T47D (cell line): ENCODE measurements around the gene COIL.

Source experiments
- DNase-seq, 2 experiments: peaks; one replicate each; pipeline versions ENCODE4 v3.0.0 to v3.0.0-alpha.2; 2011 to 2012; ENCODE audit warnings: low read depth in 1 of 2, low spot score in 1 of 2
- JUND ChIP-seq: IDR thresholded peaks from 2 replicates; pipeline ENCODE4 v1.6.1; 2012; ENCODE audit warnings: low read depth
- in situ Hi-C: cut with HindIII; loops from 2 replicates; pipeline ENCODE4 v1.10.0; 2016; ENCODE audit warnings: low sequenced_read_pairs, low pct_unique_long_range_greater_than_20kb

Gene COIL, protein sequence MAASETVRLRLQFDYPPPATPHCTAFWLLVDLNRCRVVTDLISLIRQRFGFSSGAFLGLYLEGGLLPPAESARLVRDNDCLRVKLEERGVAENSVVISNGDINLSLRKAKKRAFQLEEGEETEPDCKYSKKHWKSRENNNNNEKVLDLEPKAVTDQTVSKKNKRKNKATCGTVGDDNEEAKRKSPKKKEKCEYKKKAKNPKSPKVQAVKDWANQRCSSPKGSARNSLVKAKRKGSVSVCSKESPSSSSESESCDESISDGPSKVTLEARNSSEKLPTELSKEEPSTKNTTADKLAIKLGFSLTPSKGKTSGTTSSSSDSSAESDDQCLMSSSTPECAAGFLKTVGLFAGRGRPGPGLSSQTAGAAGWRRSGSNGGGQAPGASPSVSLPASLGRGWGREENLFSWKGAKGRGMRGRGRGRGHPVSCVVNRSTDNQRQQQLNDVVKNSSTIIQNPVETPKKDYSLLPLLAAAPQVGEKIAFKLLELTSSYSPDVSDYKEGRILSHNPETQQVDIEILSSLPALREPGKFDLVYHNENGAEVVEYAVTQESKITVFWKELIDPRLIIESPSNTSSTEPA

DNA sequence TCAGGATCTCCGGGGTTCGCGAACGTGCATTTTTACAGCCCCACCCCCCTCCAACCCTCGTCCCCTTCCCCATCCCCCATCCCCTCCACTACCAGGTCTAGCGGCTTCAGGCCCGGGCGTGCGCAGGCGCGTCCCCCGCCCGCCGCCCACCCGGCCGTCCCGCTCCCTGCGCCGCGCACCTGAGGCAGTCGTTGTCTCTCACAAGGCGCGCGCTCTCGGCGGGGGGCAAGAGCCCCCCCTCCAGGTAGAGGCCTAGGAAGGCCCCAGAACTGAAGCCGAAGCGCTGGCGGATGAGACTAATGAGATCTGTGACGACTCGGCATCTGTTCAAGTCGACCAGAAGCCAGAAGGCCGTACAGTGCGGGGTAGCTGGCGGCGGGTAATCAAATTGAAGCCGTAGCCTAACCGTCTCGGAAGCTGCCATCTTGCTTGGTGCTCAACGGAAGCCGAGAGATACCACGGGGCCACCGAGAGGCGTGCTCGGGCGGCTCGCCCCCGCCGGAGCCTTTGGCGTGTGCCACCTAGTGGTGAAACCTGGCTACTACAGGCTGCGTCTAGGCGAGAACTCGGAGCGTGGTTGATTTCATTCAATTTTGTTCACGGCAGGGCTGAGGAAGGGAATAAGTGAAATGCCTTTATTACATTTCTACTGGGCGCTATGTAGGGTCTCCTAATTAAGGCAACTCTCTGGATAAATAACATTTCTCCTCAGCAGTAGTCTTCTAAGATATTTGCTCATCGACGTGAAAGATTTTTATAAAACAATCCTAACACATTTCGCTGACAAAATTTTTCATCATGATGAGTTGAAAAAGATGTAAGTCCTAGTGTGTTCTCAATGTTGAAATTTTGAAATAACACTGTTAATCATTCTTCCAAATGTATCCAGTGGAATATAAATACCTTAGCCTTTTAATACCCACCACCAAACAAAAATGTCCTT is at the start of gene COIL:
TSS of gene COIL (minus strand) at position 455 of the 943 bp plus-strand sequence. CDS start at position 424, 31 bp downstream.
- in situ Hi-C loops, result no loop called here
- no peak for TF ChIP-seq JUND
- DNase-seq, result peak; percentile 88 to 95

DNA sequence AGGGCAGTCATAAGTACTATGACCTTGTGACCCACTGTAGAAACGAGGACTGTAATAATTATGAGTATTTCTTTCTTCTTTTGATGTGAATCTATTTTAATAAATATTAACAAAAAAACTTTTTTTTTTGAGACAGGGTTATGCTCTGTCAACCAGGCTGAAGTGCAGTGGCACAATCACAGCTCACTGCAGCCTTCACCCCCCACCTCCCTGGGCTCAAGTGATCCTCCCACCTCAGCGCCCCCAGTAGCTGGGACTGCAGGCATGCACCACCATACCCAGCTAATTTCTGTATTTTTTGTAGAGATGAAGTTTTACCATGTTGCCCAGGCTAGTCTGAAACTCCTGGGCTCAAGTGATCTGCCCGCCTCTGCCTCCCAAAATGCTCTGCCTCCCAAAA is 49.6 kb upstream of the COIL start:
- in situ Hi-C loops, result no loop called here
- no peak for DNase-seq
- TF ChIP-seq JUND, result no peak

DNA sequence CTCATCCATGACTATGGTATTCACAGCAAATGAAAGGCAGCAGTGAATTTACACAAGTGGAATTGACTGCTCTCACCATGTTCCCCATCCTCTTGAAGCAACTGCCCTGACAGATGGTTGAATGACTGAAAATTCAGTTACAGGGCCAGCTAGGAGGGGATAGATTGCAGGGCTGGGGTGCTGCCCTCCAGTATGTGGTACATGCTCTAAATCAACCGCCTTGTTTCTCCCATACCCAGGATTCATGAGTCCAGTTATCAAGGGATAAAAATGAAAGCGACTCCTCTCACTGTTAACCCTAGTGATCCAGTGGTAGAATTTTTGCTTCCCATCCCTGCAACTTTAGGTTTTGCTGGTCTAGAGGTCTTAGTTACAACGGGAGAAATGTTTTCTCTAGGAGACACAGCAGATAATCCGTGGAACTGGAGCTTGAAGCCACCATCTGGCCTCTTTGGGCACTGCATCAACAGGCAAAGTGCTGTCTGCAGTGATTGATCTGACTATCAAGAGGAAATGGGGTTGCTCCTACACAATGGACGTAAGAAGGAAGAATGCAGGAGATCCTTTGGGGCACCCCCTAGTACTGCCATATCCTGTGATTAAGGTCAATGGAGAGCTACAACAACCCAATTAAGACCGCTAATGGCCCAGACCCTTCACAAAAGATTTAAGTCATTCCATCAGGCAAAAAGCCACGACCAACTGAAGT is 49.0 kb upstream of the COIL start:
- TF ChIP-seq JUND, result no peak
- in situ Hi-C loops, result no loop called here
- peak; percentile 42 to 78 for DNase-seq

DNA sequence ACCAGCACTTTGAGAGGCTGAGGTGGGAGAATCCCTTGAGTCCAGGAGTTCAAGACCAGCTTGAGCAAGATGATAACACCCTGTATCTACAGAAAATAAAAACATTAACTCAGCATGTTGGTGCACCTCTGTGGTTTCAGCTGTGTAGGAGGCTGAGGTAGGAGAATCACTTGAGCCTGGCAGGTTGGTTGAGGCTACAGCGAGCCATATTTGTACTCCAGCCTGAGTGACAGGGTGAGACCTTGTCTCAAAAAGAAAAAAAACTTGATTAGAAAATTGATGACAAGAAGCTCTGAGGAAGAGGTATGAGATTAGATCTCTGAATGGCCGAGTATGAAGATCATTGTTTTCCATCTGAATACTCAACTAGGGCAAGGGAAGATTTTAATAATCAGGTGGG is 48.1 kb upstream of the COIL start:
- in situ Hi-C loops, result no loop called here
- TF ChIP-seq JUND, result no peak
- no peak for DNase-seq

DNA sequence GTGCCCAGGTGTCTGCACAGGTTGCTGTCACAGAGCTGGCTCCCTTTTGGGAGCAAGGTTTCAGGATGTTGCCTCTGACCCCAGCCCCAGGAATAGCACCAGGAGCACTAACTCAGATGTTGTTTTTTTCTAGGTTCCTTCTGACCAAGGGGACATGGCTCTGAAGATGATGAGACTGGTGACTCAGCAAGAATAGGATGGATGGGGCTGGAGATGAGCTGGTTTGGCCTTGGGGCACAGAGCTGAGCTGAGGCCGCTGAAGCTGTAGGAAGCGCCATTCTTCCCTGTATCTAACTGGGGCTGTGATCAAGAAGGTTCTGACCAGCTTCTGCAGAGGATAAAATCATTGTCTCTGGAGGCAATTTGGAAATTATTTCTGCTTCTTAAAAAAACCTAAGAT is 45.2 kb upstream of the COIL start:
- in situ Hi-C loops, result no loop called here
- no peak for DNase-seq
- TF ChIP-seq JUND, result no peak

DNA sequence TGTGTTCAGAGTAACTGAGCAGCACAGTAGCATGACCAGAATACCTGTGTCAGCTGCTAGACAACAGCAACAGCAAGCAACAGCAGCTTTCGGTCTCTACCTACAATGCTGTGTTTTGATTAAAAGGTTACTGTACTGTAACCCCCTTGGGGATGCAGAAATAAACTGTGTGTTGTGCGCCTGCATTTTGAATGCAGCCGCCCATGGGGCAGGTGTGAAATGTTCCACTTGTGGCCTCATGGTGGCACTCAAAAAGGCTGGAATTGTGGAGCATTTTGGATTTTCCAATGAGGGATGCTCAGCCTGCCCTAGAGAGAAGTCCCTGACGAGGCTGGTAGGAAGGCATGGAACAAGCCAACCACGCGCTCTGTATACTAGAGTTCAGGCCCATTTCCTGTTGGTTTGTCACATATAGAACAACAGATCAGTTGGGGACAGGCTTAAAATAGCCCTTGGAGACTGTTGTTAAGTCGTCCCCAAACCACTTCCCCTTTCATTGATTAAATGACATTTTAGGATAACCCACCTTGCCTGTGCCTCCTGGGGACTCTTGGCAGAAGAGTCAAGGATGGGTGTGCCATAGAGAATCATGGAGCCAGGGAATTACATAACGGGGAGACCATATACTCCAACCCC is 44.2 kb upstream of the COIL start:
- peak; percentile 26 to 70 for DNase-seq
- TF ChIP-seq JUND, result no peak
- in situ Hi-C loops, result no loop called here

DNA sequence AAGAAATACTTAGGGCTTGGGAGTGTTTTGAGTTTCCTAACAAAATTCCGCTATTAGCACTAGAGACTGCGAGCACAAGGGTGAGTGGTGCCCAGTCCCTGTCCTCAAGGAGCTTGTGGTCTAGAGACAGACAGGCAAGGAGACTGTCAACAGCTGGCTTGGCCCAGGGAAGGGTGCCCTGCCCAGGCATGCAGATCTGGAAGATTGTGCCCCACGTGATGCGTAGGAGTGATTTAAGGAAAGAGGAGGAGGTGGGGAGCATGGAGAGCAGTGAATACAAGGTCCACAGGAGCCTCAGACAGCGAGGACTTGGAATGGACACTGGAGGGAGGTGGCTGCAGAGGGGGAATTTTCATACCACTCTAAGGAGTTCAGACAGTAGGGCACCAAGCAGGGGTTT is 42.1 kb upstream of the COIL start:
- no peak for TF ChIP-seq JUND
- in situ Hi-C loops, result no loop called here
- peak in 1 of 2 experiments; percentile 36 for DNase-seq

DNA sequence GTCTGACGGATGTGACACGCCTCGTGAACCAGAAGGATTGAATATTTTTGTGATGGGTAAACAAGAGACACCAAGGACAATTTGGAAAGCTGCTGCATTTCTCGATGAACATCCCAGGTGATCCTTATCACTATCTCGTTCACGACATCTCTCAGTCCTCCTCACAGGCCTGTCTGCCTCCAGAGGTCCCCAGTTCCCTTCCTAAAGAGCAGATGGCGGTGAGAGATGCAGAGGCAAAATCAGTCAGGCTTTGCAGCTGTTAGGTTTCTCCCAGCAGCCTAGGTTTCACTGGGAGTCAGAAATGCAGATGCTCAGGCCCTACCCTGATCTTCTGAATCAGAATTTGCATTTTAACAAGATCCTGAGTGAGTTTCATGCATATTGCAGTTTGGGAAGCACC is 40.7 kb upstream of the COIL start:
- no peak for DNase-seq
- no peak for TF ChIP-seq JUND
- in situ Hi-C loops, result no loop called here

DNA sequence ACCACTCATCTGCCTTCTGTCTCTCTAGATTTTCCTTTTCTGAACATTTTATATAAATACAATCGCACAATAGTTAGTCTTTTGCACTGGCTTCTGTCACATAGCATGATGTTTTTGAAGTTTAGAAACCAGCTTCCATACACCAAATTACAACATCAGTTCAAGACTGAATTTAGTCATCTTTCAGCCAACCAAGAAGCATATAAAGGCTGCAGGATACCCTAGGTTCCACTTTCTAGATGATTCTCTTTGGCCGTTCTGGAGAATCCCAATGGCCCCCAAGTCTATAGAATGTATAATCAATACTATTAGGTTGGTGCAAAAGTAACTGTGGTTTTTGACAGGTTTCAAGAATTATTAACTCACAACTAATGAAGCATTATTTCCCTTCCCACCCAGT is 36.5 kb upstream of the COIL start:
- TF ChIP-seq JUND, result no peak
- in situ Hi-C loops, result no loop called here
- DNase-seq, result no peak

DNA sequence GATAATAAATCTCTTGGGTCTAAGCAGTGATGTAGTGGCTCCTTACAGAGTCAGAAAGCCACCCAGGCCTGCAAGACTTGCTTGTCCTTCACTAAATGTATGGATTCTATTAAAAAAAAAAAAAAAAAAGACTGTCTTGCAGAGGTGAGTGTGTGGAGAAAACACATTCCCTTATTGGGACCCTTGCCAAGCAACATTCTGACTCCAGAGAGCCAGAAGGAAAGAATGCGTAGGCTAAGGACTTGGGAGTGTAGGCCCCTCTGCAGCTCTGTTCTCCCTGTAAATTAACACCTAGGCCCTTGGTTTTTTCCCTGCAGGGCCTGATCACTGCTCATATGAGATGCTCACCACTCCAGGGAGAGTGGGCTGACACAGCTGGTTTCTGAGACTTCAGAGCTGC is 34.9 kb upstream of the COIL start:
- in situ Hi-C loops, result no loop called here
- no peak for TF ChIP-seq JUND

DNA sequence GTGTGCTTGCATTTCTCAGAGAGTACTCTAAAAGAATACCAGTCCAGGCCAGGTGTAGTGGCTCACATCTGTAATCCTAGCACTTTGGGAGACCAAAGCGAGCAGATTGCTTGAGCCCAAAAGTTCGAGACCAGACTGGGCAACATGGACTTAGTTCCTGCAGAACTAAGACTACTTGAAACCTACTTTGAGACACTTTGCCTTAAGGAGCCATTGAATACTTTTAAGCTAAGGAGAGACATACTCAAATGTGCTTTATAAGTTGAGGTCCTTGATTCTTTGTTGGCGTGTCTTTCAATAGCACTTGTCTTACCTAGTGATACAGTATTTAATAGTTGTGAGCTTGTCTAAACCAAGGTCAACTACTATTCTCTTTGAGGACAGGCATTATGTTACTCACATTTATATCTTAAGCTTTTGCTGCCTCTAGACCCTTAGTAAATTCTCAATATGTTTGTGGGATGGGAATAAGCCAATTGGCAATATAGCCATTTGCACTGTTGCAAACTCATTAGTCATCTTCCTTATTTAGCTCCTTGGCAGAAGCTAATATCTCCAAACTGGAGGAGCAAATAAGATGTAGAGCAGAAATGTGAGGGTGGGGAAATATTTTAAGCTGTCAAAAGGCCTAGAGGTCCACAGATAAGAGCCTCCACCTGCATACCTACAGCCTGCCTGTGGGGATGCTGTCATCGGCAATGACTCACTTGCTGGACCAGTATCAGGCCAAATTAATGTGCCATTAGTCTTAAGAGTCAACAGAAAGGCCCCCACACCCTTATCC is 33.4 kb upstream of the COIL start:
- in situ Hi-C loops, result no loop called here
- DNase-seq, result no peak
- TF ChIP-seq JUND, result no peak

More for the DNA sequence above, 34.9 kb upstream of the COIL start:
- no peak for DNase-seq
